Fibroblast of upper back skin (primary cell): Measurements from ENCODE around the gene CNOT11.
A peak's percentile ranks its signal among the peaks of the same experiment; 100 is the strongest.

Source experiments
- DNase-seq: peaks from one replicate; pipeline ENCODE4 v3.0.0-alpha.2; 2013

The CNOT11 gene

GRCh38 chr2:101282980-101283379, 30.3 kb downstream of the CNOT11 start:
- DNase-seq = no peak

DNA sequence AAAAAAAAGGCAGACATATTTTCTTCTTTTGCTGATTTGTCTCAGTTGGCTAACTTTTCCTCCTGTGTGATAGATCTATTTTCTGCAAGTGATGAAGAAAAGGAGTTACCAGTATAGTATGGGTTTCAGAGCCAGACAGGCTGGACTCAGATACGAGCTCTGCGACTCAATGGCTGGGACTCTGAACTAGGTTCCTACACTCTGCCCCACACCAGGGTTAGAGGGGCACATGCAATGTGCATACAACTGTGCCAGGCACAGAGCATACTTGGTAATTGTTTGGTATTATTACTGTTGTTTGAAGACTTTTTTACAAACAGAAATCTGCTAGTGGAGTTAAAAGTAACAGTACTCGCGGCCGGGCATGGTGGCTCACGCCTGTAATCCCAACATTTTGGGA, 34.0 kb downstream of the CNOT11 start:
- DNase-seq = no peak

- no peak for DNase-seq
Measured at GRCh38 chr2:101287303-101287702, 34.6 kb downstream of the CNOT11 start.

DNA sequence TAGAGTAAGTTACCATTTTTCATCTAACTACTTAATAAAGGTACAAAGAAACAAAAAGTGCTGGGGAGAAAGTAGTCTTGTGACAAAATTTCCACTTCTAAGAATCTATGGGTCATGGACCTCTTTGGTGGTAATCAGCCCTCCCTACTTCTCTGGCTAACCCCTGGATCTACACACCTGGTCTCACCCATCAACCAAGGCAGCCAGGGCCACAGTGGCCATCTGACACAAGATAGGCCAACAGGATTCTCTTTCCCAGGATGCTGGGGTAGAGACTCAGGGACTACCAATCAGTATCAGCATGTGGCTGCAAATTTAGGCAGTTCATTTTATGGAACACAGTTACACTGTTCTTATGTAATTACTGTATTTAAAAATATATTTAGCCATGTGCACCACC, 38.0 kb downstream of the CNOT11 start:
- DNase-seq = no peak

DNA sequence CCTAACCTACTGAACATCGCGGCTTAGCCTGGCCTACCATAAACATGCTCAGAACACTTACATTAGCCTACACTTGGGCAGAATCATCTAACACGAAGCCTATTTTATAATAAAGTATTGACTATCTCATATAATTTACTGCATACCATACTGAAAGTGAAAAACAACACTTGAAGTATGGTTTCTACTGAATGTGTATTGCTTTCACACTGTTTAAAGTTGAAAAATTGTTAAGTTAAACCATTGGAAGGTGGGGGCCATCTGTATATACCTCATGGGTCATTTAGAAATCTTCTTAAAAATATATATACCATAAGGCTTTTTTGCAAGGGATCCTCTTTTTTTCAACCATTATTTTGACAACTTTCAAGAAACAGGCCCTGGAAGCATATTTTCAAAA, 39.3 kb downstream of the CNOT11 start:
- no peak for DNase-seq

- DNase-seq = no peak
Measured at GRCh38 chr2:101293544-101293943, 40.9 kb downstream of the CNOT11 start.

GRCh38 chr2:101294861-101295260, 42.2 kb downstream of the CNOT11 start:
- no peak for DNase-seq

- peak; percentile 59 for DNase-seq
Measured at GRCh38 chr2:101295895-101296294, 43.2 kb downstream of the CNOT11 start.

DNA sequence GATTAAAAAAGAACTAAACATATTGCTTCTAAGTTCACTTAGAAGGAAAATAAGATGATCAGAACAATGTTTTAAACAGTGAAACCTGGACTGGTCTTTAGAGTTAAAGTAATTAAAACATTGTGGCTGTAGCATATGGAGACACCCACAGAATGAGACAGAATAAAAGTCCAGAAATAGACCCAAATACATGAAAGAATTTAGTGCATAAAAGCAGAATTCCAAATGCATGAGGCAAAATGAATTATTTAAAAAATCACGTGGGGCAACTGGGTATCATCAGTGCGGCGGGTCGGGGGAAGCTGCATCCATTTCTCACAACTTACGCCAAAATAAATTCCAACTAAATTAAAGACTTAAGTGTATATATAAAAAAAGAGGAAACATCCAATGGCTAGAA, 43.7 kb downstream of the CNOT11 start:
- peak; percentile 62 for DNase-seq

- DNase-seq = no peak
Measured at GRCh38 chr2:101297383-101297782, 44.7 kb downstream of the CNOT11 start.

DNA sequence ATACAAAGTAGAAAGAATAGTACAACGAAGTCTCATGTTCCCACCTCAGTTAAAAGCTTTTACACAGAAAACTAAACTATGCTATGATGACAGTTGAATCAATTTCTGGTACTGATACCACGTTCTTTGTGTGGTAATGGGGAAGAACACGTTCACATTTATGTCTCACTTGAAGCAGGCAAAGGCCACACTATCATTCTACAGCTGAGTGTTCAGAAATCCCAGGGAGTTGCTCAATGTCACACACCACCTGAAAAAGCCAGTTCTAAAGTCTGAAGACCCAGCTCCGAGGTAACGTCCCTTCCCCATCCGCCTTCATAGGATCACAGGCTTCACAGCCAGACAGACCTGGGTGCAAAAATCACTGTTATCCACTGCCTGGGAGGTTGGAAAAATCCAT, 46.9 kb downstream of the CNOT11 start:
- DNase-seq = no peak

DNA sequence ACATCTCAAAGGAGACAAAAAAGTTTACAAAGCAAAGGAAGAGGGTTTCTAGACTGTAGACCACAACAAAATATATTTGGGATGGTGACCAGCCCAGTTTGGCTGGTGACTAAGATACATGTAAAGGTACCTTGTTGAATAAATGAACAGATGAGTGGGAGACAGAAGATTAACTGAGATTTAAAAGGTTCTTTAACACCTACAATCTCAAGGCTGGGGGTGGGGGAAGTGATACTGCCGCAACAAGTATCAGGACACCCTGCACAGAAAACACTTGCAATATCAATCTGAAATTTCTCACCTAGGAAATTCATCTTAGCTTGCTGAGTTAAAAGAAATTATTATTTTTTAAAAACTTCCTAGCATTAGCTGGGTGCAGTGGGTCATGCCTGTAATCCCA, 47.5 kb downstream of the CNOT11 start:
- DNase-seq = no peak

DNA sequence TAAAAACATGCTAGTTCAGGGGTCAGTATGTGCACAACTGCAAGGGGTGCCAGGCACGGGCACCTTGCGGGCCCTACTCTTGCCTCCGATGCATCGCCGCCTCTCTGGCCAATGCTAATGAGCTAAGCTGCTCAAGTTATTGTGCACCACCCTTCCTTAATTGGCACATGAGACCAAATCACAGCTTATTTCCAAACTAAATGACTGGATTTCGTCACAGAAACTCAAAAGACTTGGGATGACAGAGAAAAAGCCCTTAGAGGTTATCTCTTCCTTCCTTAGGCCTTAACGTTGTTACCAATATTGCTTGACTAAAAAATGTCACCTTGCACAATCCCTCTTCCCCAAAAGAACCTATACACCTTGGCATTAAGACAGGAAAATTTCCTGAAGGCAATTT, 48.1 kb downstream of the CNOT11 start:
- no peak for DNase-seq

DNA sequence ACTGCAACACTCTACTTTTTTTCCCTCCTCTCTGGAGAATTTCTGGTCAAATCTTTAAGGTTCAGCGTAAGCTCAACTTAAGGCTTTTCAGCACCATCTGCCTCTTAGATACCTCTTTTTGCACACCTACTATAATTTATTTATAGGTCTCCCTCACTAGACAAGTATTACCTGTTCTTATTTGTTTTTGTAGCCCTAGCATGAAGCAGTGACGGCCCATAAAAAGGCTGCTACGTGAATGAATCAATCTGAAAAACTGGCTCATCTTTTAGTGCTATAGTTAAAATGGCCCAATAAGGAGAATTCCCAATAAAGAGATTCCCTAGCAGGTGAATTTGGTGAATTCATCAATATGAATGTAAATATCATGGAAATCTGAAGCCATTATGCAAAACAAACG, 49.3 kb downstream of the CNOT11 start:
- DNase-seq = no peak

DNA sequence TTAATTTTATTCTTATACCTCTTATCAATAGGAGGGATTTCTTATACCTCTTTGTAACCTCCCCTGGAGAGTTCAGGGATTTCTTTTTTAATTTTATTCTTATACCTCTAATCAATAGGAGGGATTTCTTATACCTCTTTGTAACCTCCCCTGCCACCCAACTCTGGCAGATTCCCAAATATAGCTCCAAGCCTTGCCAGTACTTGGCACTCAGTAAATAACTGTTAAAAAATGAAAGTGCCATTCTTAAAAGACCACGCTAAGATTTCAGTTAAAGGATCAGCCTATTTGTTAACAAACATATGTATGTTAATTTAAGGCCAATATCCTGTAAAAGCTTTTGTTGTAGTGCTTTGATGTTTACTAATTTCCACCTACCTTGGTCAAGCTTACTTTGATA, 51.0 kb downstream of the CNOT11 start:
- DNase-seq = no peak

- DNase-seq = no peak
Measured at GRCh38 chr2:101305035-101305434, 52.3 kb downstream of the CNOT11 start.

DNA sequence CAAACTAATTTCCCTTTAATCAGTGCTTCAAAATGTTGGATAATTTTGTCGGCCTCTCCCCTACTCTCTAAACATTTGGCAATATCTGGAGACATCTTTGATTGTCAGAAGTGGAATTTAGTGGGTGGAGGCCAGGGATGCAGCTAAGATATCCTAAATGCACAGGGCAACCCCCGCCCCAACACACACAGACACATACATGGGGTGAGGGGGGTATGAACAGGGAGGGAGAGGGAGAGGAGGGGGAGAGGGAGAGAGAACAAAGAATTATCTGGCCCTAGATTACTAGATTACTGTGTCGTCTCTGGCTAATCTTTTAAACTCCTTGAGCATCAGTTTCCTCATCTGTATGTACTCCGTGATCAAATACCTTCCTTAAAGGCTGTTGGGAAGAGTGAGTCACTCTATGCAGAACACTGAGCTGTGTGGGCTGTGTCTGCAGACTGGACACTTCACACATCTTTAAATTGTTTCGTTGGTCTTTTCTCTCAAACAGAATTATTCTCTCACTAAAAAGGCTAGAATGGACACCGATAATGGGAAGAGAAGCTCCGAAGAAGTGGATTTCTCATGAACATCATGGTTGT, 52.9 kb downstream of the CNOT11 start:
- DNase-seq = peak; percentile 55

- DNase-seq = no peak
Measured at GRCh38 chr2:101306410-101306809, 53.7 kb downstream of the CNOT11 start.

GRCh38 chr2:101307503-101307902, 54.8 kb downstream of the CNOT11 start:
- no peak for DNase-seq

DNA sequence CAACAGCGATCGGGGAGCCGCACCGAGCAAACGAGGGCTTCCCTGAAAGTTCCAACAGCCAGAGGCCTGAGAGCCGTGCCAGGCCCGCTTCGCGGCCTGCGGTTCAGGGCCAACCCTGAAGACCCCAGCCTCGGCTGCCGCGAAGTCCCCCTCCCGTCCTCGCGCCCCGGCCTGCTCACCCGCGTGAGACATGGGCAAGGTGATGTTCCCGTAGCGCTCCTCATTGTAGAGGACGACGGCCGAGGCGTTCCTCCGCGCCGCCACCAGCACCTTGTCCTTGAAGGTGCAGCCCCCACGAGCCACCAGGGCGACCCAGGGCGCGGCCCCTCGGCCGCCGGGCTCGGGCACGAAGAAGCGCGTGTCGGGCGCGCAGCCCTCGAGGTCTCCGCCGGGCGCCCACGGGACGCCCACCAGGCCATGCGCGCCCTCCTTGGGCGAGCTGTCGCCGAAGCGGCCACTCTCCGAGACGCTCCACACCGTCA, 55.3 kb downstream of the CNOT11 start:
- no peak for DNase-seq

DNA sequence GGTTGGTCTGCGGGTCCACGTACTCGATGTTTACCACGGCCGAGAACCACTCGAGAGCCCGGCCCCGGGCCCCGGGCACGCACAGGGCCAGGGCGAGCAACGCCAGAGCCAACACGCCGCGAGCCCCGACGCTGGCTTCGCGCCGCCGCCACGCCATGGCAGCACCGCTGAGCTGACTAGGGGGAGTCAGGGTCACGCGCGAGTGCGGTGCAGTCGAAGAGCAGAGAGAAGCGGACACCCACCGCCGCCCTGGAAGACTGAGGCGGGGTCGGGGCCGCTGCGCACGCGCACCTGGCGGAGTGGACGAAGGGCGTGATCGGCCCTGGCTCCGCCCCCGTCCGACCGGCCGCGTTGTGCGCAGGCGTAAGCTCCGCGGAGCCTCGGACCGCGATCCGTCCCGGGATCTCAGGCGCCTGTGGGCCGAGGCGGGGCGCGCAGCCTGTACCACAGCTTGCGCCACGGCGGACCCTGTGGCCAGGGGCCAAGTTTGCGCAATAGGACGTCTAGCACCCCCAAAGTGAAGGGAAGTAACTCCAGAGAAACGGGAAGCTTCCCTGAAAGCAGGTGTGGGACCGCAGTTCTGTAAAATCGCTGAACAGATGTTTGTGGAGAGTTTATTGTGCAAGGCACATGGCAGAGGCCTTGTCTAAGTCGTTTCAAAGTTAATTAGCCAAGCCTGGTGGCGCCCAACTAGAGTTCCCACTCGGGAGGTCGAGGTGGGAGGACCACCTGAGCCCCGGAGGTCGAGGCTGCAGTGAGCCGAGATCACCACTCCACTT, 55.9 kb downstream of the CNOT11 start, which contains the start of gene RNF149:
RNF149 (minus strand) TSS at position 270 of the 779 bp plus-strand sequence; CDS start at position 157, 113 bp downstream.
- DNase-seq = peak; percentile 87

- no peak for DNase-seq
Measured at GRCh38 chr2:101310090-101310833, 57.6 kb downstream of the CNOT11 start.

GRCh38 chr2:101310834-101311695, 58.4 kb downstream of the CNOT11 start:
- DNase-seq = no peak
